ENCODE measurements around the gene CXCR1. TPM values are rescaled to one million over a fixed set of nuclear protein-coding genes. Genes with fewer than 3 reads are reported as not detected.

The CXCR1 gene
- total and polyA plus RNA-seq, 2 of the 4 experiments (the other 2 are of a cell fraction) = not detected

DNA sequence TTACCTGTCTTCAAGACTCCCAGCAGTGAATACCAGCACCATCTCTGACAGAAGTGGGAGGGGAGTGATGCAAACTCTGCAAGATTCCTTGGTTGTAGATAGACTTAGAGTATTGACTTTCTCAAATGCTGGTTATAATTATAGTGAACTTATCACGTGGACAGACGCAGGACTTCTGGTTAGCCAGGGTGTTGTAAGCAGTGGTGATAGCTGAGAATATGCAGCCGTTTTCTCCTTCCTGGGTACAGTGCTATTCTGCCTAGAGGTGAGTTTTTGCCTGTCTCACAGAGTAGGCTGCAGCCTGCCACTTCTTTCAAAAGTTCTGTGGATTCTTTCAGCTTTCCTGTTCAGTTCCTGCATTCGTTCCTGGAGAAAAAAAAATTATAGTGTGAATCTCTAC is 41.7 kb downstream of the CXCR1 start:
- H4K5ac ChIP-seq (ENCODE audit: low read depth, low read length) = no peak overlapping the region
- H2AK5ac ChIP-seq (ENCODE audit: low read depth, low read length) = no peak overlapping the region
- H4K8ac ChIP-seq (ENCODE audit: low read depth in 2 of 2, low read length in 2 of 2) = no peak overlapping the region
- H2BK5ac ChIP-seq (ENCODE audit: low read depth, low read length, poor library complexity, severe bottlenecking) = no peak overlapping the region
- H3K4me3 ChIP-seq (ENCODE audit: insufficient read depth, low read depth, low read length) = no peak overlapping the region
- dilution Hi-C loops (cut with HindIII; ENCODE audit: low sequenced_read_pairs, unreplicated experiment) = no loop called here
- no peak overlapping the region for H3K23ac ChIP-seq (ENCODE audit: low read depth, low read length)
- no peak overlapping the region for H3K18ac ChIP-seq (ENCODE audit: low read depth, low read length)
- no peak overlapping the region for H3K27ac ChIP-seq (ENCODE audit: insufficient read depth, low read length)
- CTCF ChIA-PET = no interaction called here
- H2BK20ac ChIP-seq (ENCODE audit: low read depth, low read length) = no peak overlapping the region
- H3K27me3 ChIP-seq (ENCODE audit: control insufficient read depth, insufficient read depth, low read length) = peaks cover 51% of the 10 kb centered on the region
- H3K79me1 ChIP-seq (ENCODE audit: low read depth in 1 of 2, low read length in 2 of 2) = no peaks in the 10 kb centered on the region
- no peak overlapping the region for H2AK9ac ChIP-seq (replicated peaks; ENCODE audit: low read depth, low read length, poor library complexity)
- WGBS, 2 experiments (ENCODE audit: extremely low coverage in 2 of 2, insufficient read length in 1 of 2) = no CpG with 5 or more reads among the region's 4 CpGs
- no peaks in the 10 kb centered on the region for H4K20me1 ChIP-seq (ENCODE audit: insufficient read depth, low read length)
- H4K91ac ChIP-seq (ENCODE audit: insufficient read depth, low read depth, low read length) = no peak overlapping the region
- TF ChIP-seq RCOR1 (IDR thresholded peaks at IDR 0.05; ENCODE audit: insufficient replicate concordance, low read length) (no peak), CTCF (conservative IDR thresholded peaks at IDR 0.05; ENCODE audit: low read depth, low read length) (no peak), POLR2A (IDR thresholded peaks at IDR 0.05; ENCODE audit: low read depth, low read length) (no peak), SMC3 (IDR thresholded peaks at IDR 0.05; ENCODE audit: low read depth, low read length) (no peak), MAFK (IDR thresholded peaks at IDR 0.05; ENCODE audit: low read depth, low read length) (no peak), ELK1 (IDR thresholded peaks at IDR 0.05; ENCODE audit: borderline replicate concordance, low read depth, low read length) (no peak), NFE2L2 (IDR thresholded peaks at IDR 0.05; ENCODE audit: low read depth, low read length) (no peak), RFX5 (IDR thresholded peaks at IDR 0.05; ENCODE audit: low read depth, low read length) (no peak), CHD1 (IDR thresholded peaks at IDR 0.05; ENCODE audit: low read depth, low read length) (no peak), MXI1 (IDR thresholded peaks at IDR 0.05; ENCODE audit: borderline replicate concordance, low read depth, low read length) (no peak), FOS (IDR thresholded peaks at IDR 0.05; ENCODE audit: low read depth, low read length) (no peak)
- TF ChIP-seq, protein P1, sequence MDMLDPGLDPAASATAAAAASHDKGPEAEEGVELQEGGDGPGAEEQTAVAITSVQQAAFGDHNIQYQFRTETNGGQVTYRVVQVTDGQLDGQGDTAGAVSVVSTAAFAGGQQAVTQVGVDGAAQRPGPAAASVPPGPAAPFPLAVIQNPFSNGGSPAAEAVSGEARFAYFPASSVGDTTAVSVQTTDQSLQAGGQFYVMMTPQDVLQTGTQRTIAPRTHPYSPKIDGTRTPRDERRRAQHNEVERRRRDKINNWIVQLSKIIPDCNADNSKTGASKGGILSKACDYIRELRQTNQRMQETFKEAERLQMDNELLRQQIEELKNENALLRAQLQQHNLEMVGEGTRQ (IDR thresholded peaks at IDR 0.05; ENCODE audit: low read depth, low read length) = no peak
- no peak overlapping the region for H2BK15ac ChIP-seq (ENCODE audit: low read depth, low read length)
- H3K4me1 ChIP-seq (ENCODE audit: control insufficient read depth, insufficient read depth, low read length) = no peaks in the 10 kb centered on the region
- no peak overlapping the region for H3K14ac ChIP-seq (replicated peaks; ENCODE audit: low read depth, low read length)
- H3K9me1 ChIP-seq (ENCODE audit: insufficient read depth, low read length) = no peaks in the 10 kb centered on the region
- no peak overlapping the region for H3K4ac ChIP-seq (ENCODE audit: low read depth, low read length)
- peak; percentile 4 for DNase-seq
- no peak overlapping the region for H3K9ac ChIP-seq (ENCODE audit: low read depth, low read length)
- no TSS peak for BruUV-seq (replicated peaks)
- no peak overlapping the region for H2AFZ ChIP-seq (replicated peaks; ENCODE audit: low read length, poor library complexity)
- intact Hi-C loops (cut with micrococcal nuclease) = no loop called here
- POLR2A ChIA-PET (ENCODE audit: unreplicated experiment) = no interaction called here
- no peaks in the 10 kb centered on the region for H3K36me3 ChIP-seq (ENCODE audit: control insufficient read depth, insufficient read depth, low read length)
- H3K4me2 ChIP-seq (ENCODE audit: low read depth, low read length) = no peak overlapping the region
- H2BK120ac ChIP-seq (ENCODE audit: low read depth, low read length) = no peak overlapping the region
- peak; percentile 44 for ATAC-seq (ENCODE audit: low read depth)
- in situ Hi-C loops (cut with MboI; ENCODE audit: low sequenced_read_pairs) = no loop called here
- no peak overlapping the region for H3K56ac ChIP-seq (ENCODE audit: extremely low read depth, insufficient read depth, low read length)
- peaks cover 5% of the 10 kb centered on the region for H3K9me3 ChIP-seq (ENCODE audit: control insufficient read depth, insufficient read depth, low read length)

Data from IMR-90 (cell line).